Posterior cingulate gyrus (tissue), 11 donors: Measurements from ENCODE around the gene PJA1.

ENCODE experiments used
- DNase-seq, 10 donors: peaks; one replicate each; pipeline versions ENCODE4 v3.0.0 to v3.0.0-alpha.2; 2020 to 2021; ENCODE audit warnings: mixed read lengths in 3 of 10
- intact Hi-C: fragments of 100-400 bp; cut with DNase I; formaldehyde crosslinking; loops from one replicate; pipeline ENCODE4 v1.15.1; 2023

Gene PJA1

DNA sequence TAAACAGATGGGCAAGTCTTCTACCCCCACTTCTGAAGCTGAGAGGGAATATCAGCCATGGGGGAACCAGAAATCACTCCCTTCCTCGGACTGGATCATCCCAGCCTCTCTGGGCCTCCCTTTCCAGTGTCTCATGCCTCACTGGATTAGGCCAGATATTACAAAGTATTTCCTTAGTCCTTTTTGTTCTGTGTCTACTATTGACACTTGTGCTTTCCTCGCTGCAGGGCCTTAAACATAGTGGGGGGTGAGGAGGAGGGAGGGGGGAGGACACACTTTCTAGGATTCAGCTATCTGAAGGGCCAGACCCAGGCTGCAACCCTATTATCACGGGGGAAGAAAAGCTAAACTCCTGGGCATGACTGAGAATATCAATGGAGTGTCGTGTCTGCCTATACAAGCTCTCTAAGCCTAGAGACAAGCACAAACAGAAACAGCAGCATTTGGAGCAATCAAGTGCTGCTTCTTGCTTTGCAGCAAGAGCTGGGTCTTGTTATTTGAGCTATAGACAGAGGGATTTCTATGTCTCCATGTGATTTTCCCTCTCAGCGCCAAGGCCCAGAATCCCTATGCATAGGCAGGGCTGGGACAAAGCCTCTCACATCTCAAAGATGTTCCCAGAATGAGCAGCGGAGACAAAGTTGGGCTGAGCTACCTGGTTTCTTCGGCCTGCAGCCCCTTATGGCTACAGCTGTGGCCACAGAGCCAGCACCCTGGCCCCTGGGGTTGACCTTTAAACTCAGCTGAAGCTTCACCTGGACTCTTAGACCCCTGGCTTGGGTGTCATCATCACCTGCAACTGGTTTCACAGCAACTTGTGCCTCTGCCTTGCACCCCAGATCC lies 20.2 kb downstream of the PJA1 start:
- no peak for DNase-seq

DNA sequence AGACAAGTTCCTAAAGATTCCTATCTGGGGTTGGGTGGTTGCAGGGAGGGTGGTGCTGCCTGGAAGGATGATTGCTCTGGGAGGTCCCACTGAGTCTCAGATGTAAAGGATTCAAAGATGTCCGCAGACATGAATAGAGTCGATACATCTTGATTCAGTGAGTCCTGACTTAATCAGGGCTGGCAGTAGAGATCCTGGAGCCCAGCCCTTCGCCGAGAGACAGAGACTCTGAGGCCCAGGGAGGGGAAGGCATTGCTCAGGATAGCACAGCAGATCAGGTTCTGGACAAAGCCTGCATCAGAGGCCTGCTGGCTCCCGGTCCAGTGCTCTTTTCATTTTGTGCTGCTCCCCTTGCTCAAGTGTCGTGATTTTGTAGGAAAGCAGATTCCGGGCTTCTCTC lies 21.7 kb downstream of the PJA1 start:
- no peak for DNase-seq
- intact Hi-C loops: no loop called here

More for the DNA sequence above, 20.2 kb downstream of the PJA1 start:
- intact Hi-C loops: no loop called here

GRCh38 chrX:69142788-69143469 lies 22.3 kb downstream of the PJA1 start:
- intact Hi-C loops: no loop called here
- no peak for DNase-seq

DNA sequence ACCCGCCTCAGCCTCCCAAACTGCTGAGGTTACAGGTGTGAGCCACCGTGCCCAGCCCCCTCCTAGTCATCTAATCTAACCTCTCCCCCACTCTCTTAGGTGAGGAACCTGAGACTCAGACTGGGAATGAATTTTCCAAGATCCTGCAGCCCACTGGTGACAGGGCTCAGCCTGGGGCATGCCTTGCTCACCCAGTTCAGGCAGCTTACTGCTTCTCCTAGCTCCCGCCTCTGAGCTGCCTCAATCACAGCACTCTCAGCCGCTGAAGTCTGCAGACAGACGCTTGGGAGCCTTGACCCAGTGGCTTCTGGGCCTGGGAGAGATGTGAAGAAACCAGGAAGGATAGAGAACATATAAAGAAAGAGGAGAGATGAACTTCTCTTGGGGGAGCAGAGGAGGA lies 24.4 kb downstream of the PJA1 start:
- DNase-seq: no peak
- intact Hi-C loops: no loop called here

GRCh38 chrX:69139516-69139915 lies 25.7 kb downstream of the PJA1 start:
- intact Hi-C loops: no loop called here
- no peak for DNase-seq

DNA sequence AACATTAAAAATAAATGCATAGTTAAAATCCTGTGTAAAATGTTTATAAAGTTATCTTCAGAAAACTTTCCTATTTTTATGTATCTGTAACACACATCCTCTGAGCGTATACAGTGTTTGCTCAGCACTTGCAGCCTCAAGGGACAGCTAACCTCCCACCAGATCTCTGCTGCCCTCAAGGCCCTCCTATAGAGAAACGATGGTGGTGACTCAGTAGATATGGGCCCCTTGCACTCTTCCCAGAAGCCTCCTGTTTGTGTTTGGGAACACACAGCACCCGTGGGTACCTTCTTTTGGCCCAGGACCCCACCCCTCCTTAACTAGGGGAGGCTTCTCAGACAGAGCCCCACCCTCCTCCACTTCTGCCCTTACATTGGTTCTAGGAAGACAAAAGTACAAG lies 26.7 kb downstream of the PJA1 start:
- intact Hi-C loops: no loop called here
- no peak for DNase-seq

GRCh38 chrX:69138118-69138390 lies 27.2 kb downstream of the PJA1 start:
- intact Hi-C loops: no loop called here
- no peak for DNase-seq

DNA sequence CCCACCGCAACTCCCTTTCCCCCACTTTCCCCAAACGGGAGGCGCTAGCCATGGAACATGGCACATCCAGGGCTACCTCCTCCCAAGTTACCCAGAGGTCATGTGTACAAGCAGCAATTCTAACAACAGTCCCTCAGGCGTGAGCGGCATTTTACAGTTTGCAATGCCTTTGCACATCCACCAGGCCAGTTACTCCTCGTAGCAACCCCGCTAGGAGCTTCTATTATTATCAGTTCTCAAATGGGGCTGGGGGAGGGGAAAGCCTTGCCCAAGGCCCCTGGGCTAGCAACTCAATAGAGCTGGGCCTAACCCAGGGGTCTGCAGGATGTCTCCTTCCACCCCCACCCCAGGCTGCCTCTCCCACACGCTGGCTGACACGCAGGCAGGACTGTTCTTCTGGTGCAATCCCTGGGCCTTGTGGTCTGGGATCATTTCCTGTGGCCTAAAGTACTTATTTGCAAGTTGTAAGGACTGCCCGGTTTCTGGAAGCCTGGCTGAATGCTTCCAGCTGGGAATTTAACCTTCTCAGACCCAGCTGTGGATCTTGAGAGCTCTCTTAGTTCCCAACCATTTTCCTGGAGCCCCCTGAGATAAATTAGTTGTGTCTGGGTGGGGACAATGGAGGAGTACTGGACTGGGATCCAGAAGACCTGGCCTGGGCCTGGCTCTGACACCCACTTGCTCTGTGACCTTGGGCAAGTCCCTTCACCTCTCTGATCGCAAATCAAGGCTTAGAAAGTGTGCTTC lies 27.7 kb downstream of the PJA1 start:
- DNase-seq: no peak
- intact Hi-C loops: no loop called here

DNA sequence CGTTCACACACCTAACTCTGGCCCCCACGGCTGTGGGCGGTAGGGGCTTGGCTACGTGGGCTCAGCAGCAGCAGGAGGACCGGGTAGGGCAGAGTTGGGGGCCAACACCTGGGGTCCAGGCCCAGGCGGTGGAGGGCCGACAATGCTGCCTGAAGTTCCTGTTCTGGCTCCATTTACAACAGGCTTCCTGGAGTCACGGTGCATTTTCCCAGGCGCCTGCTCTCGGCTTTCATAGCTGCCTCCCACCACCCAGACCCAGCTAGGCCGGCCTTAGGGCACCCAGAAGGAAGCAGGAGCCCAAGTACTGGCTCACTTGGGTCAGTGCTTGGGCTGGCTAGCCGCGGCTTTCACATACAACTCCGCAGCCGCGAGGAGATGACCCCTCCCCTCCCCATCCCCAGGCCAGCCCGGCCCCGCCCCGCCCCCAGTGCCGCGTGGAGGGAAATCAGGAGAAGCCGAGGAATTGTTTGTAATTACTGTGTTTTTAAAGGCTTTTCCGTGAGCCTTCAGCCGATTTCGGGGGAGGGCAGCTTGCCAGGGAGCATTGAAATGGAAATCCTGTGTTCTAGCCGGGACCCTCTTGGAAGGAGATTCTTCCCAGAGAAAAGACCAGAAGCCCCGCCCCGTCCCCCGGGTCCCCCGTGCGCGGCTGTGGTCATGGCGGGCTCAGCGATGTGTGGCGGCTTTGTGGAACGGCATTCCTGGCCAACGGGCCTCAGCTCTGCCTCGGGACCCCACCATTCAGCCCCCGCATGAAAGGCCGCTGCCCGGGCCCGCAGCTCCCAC lies 28.5 kb downstream of the PJA1 start:
- intact Hi-C loops: no loop called here
- peak in 1 of 10 donors; percentile 26 for DNase-seq

- intact Hi-C loops: no loop called here
- peak in 1 of 10 donors; percentile 27 for DNase-seq
Measured at GRCh38 chrX:69133921-69134542, 31.2 kb downstream of the PJA1 start.

DNA sequence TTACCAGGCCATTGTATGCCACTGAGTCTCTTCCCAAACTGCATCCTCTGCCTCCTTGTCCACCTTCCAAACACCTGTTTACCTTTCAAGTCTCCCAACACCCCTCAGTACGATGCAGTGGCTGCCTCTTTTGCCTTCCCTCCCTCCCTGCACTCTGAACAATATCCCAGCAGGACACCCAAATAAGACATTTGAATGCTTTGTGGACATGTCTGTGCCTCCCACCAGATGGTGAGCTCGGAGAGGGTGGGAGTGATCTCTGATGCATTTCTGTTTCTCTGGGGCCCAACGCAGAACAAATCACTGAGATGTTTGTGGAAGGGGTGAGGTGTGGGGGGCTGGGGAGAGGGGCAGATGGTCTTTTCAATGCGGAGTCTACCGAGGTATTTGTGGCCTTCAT lies 33.4 kb downstream of the PJA1 start:
- DNase-seq: no peak
- intact Hi-C loops: no loop called here

- intact Hi-C loops: no loop called here
- DNase-seq: no peak
Measured at GRCh38 chrX:69130439-69130838, 34.8 kb downstream of the PJA1 start.

DNA sequence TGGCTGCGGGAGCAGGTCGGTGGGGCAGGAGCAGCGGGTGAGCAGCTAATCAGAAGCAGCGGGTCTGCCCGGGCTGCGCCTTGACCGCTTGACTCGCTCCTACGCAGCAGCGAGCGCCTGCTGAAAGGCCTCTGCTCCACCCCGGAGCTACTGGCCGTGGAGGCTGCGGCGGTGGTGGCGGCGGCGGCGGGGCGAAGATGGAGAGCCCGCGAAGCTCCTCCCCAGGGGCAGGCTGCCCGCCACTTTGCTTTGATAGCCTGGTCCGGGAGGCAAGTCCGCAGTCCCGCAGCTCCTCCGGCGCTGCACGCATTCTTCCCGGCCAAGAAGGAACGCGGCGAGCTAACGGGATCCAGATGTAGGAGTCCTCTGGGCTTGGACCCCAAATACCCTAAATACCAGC lies 36.7 kb downstream of the PJA1 start:
- peak in 5 of 10 donors; percentile 16 to 88 (median 80) for DNase-seq
- intact Hi-C loops: no loop called here

DNA sequence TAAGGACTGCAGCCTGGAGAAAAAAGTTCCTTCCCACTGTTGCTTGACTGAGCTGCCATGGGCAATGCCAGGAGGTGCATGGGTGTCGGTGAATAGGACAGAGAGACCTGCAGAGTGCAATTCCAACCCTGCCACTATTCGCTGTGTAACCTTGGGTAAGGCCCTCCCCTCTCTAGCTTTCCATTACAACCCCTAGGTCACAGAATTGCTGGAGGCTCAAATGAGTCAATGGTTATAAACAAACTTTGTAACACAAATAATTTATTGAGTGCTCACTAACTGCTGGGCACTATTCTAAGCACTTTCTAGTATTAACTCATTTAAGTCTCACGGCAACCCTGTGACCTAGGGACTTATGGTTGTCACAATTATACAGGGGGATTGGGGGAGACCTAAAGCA lies 37.8 kb downstream of the PJA1 start:
- intact Hi-C loops: no loop called here
- no peak for DNase-seq

DNA sequence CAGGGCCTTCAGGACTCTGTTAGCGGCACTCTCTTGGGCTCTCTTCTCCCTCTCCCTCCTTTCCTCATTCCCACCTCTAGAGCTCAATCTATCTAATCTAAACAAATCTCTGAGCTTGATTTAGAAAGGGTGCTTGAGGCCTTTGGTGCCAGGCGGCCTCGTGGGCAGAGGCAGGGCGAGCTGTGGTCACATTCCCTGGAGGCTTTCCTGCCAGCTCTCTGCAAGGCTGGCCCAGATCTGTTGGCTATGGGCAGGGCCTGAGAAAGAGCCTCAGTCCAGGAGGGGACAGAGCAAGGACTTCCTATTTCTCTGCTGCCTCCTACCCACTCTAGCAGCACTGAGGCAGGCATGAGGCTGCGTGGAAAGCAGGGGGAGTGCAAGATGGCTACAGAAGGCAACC lies 38.6 kb downstream of the PJA1 start:
- intact Hi-C loops: no loop called here
- peak in 1 of 10 donors; percentile 47 for DNase-seq

- DNase-seq: peak in 2 of 10 donors; percentile 23 to 36
- intact Hi-C loops: no loop called here
Measured at GRCh38 chrX:69125094-69125493, 40.2 kb downstream of the PJA1 start.

GRCh38 chrX:69124108-69124507 lies 41.1 kb downstream of the PJA1 start:
- intact Hi-C loops: no loop called here
- DNase-seq: no peak

GRCh38 chrX:69123481-69123880 lies 41.8 kb downstream of the PJA1 start:
- DNase-seq: peak in 1 of 10 donors; percentile 48
- intact Hi-C loops: no loop called here

DNA sequence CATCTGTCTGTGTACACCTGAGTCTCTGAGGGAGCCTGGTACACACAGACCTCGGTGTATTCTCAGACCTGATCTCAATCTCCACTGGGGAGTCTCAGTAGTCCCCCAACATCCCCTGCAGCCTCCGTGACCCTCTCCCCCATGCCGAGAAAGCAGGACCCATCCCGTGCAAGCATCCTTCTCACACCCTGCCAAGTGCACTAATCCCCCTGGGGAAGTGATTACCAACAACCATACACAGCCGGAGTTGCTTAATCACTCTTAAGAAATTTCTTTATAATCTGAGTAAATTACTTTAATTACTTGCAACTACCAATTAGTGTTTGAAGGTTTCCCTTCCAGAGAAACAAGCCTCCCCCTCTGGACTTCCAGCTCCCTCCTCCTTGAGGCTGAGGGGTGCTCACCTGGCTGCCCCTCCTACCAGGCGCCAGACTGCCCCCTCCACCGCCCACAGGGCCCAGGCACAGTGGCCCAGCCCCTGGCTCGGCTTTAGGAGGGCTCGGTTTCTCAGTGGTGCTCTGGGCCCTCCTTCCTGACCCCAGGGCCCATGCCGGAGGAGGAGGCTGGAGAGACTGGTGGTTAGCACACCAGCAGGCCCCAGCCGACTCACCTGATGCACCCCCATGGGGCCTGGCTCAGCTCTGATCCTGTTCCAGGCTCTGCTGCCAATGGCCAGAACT lies 43.8 kb downstream of the PJA1 start:
- intact Hi-C loops: no loop called here
- DNase-seq: peak in 1 of 10 donors; percentile 24

GRCh38 chrX:69120476-69120875 lies 44.8 kb downstream of the PJA1 start:
- intact Hi-C loops: no loop called here
- DNase-seq: peak in 1 of 10 donors; percentile 35
